Mesothelial cell of epicardium (in vitro differentiated cells): Measurements from ENCODE around the gene DUOX1. TPM values are rescaled to one million over a fixed set of nuclear protein-coding genes. Genes with fewer than 3 reads are reported as not detected.

Source experiments
- DNase-seq, 2 experiments: peaks; one replicate each; pipeline ENCODE4 v3.0.0; 2021; ENCODE audit warnings: low spot score in 2 of 2; ENCODE audit not compliant: unreplicated experiment in 2 of 2
- H3K27ac Mint-ChIP-seq: 2 replicates; pipeline ENCODE4 v1.8.0; 2021; ENCODE audit warnings: mixed read lengths
- H3K27me3 Mint-ChIP-seq: 2 replicates; pipeline ENCODE4 v1.8.0; 2021; ENCODE audit warnings: low read depth, mixed read lengths
- H3K36me3 Mint-ChIP-seq: 2 replicates; pipeline ENCODE4 v1.8.0; 2021; ENCODE audit warnings: mixed read lengths
- H3K4me1 Mint-ChIP-seq: 2 replicates; pipeline ENCODE4 v1.8.0; 2021; ENCODE audit warnings: mixed read lengths
- H3K4me3 Mint-ChIP-seq: 2 replicates; pipeline ENCODE4 v1.8.0; 2021; ENCODE audit warnings: mild to moderate bottlenecking, moderate library complexity, mixed read lengths
- H3K9me3 Mint-ChIP-seq: 2 replicates; pipeline ENCODE4 v1.8.0; 2021; ENCODE audit warnings: mixed read lengths
- total RNA-seq: library from RNA; stranded (reverse); gene quantifications from 3 replicates; pipeline ENCODE4 v1.2.1, GENCODE V29; 2021
- TF ChIP-seq, protein P1 (sequence below): fragments of 200-600 bp; sonication (generic); IDR thresholded peaks from one replicate; pipeline ENCODE4 v1.5.0; 2021; ENCODE audit warnings: antibody characterized with exemption; ENCODE audit not compliant: unreplicated experiment

The DUOX1 gene
- total RNA-seq, 1 donor from 2014 or later, result 7.2 TPM

GRCh38 chr15:45128971-45129639 lies 689 bp upstream of the DUOX1 start:
- TF ChIP-seq, protein P1, sequence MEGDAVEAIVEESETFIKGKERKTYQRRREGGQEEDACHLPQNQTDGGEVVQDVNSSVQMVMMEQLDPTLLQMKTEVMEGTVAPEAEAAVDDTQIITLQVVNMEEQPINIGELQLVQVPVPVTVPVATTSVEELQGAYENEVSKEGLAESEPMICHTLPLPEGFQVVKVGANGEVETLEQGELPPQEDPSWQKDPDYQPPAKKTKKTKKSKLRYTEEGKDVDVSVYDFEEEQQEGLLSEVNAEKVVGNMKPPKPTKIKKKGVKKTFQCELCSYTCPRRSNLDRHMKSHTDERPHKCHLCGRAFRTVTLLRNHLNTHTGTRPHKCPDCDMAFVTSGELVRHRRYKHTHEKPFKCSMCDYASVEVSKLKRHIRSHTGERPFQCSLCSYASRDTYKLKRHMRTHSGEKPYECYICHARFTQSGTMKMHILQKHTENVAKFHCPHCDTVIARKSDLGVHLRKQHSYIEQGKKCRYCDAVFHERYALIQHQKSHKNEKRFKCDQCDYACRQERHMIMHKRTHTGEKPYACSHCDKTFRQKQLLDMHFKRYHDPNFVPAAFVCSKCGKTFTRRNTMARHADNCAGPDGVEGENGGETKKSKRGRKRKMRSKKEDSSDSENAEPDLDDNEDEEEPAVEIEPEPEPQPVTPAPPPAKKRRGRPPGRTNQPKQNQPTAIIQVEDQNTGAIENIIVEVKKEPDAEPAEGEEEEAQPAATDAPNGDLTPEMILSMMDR, result no peak
- DNase-seq, result no peak
- Mint-ChIP-seq H3K27me3 (peaks cover 94% of the 10 kb centered on the region), H3K9me3 (no peaks in the 10 kb centered on the region), H3K27ac (no peak overlapping the region), H3K36me3 (no peaks in the 10 kb centered on the region), H3K4me1 (peaks cover 14% of the 10 kb centered on the region), H3K4me3 (peak overlapping the region; percentile 58)

DNA sequence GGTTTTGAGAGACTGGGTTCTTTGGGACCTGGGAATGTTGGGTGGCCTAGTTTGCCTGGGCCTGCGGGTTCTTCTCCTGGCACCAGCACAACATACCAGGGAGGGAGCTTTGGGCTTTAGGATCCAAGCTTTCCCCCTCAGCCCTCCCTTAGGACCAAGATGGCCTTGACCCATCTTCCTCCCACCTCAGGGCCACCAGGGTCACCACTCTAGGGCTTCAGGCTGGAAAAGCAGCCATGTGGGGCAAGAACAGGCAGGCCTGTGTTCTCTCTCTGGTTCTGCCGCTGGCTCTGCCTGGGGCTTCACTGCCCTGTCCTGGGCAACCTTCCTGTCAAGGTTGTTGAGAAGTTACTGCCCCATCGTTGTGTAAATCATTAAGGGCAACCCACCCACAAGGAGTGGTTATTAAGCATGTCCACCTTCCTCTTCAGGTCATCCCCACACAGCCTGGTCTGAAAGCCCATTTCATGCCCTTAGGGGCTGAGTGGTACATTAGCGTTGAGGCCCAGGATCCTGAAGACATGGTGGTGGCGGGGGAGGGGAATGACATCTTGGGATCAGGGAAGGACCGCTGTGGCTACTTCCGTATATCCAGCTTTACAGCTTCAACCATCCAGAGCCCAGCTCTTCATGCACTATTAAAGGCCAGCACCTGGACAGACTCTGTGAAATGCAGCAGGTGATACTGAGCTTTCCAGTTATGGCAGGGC lies 652 bp downstream of the DUOX1 start:
- peaks cover 19% of the 10 kb centered on the region for H3K4me1 Mint-ChIP-seq
- H3K27ac Mint-ChIP-seq, result no peak overlapping the region
- H3K4me3 Mint-ChIP-seq, result peak overlapping the region; percentile 48
- no peaks in the 10 kb centered on the region for H3K9me3 Mint-ChIP-seq
- no peaks in the 10 kb centered on the region for H3K36me3 Mint-ChIP-seq
- H3K27me3 Mint-ChIP-seq, result peaks cover 93% of the 10 kb centered on the region
- DNase-seq, result no peak
- TF ChIP-seq, protein P1, result no peak

DNA sequence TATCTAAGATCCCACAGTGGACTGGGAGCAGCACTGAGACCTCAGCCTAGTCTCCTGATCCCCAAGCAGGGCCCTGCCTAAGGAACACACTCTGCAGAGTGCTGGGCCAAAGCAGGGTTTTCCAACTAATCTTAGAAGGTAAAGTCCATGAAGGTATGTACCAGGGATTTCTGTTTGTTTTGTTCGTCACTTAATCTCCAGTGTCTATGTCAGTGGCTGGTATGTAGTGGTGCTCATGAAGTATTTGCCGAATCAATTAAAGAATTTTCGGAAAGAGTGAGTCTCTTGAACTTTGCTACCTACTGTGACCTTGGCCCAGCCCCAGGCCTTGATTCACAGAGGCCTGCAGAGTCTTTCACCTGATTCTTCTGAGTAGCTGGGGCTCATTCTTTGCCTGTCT lies 1.7 kb downstream of the DUOX1 start:
- no peak for DNase-seq
- Mint-ChIP-seq H3K9me3 (no peaks in the 10 kb centered on the region), H3K4me1 (peaks cover 23% of the 10 kb centered on the region), H3K36me3 (no peaks in the 10 kb centered on the region), H3K27me3 (peaks cover 89% of the 10 kb centered on the region), H3K4me3 (no peak overlapping the region), H3K27ac (no peak overlapping the region)
- TF ChIP-seq, protein P1, result no peak

DNA sequence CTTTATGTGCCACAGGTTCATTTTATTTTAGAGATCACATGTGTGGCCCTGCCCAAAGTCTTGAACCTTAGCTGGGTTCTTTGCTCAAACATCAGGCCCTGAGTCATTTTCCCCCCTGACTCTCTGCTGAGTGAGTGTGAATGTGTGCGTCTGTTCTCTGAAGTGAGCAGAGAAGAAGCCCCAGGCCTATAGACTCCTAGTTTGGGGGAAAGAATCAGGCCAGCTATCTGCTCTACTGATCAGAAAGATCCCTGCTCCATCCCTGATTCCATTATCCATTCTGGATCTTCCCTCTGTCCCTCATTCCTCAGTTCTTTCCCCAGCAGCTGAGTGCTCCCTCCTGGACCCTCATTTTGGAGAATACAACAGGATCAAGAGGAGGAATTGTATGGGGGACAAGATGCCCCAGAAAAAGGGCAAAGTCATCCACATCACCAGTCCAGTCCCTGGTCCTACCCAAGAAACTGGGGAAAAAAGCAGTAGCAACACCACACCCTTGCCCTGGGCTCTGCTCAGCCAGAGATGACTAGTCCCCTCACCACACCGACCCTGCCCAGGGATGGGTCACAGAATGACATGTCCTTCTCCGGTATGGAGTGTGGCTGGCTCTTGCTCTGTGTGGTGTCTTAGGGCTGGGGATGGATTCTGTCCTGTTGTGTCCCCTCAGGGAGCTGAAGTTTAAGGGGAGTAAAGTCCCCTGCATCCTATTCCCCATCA lies 3.2 kb downstream of the DUOX1 start:
- H3K4me3 Mint-ChIP-seq, result no peak overlapping the region
- H3K9me3 Mint-ChIP-seq, result no peaks in the 10 kb centered on the region
- no peak for DNase-seq
- H3K27me3 Mint-ChIP-seq, result peaks cover 85% of the 10 kb centered on the region
- peaks cover 23% of the 10 kb centered on the region for H3K4me1 Mint-ChIP-seq
- H3K36me3 Mint-ChIP-seq, result no peaks in the 10 kb centered on the region
- H3K27ac Mint-ChIP-seq, result no peak overlapping the region
- TF ChIP-seq, protein P1, result no peak

GRCh38 chr15:45133561-45133920 lies 3.7 kb downstream of the DUOX1 start:
- Mint-ChIP-seq H3K4me1 (peaks cover 21% of the 10 kb centered on the region), H3K36me3 (no peaks in the 10 kb centered on the region)

More at GRCh38 chr15:45133561-45133920, 3.7 kb downstream of the DUOX1 start:
- Mint-ChIP-seq H3K4me3 (no peak overlapping the region), H3K27me3 (peaks cover 80% of the 10 kb centered on the region), H3K9me3 (no peaks in the 10 kb centered on the region), H3K27ac (no peak overlapping the region)
- peak in 1 of 2 experiments; percentile 56 for DNase-seq
- TF ChIP-seq, protein P1, result no peak
